Stimulated activated CD4-positive, alpha-beta T cell treated with anti-CD3 and anti-CD28 coated beads, Interleukin-15, amount 100 ng/mL, for 48 hours (primary cell): Measurements from ENCODE around the gene HOXC11.

ENCODE experiments used
- DNase-seq, 2 donors: peaks; one replicate each; pipeline ENCODE4 v3.0.0-alpha.2; 2020; ENCODE audit warnings: low read depth in 2 of 2

The HOXC11 gene

GRCh38 chr12:53956914-53957536 is 15.9 kb upstream of the HOXC11 start:
- no peak for DNase-seq

DNA sequence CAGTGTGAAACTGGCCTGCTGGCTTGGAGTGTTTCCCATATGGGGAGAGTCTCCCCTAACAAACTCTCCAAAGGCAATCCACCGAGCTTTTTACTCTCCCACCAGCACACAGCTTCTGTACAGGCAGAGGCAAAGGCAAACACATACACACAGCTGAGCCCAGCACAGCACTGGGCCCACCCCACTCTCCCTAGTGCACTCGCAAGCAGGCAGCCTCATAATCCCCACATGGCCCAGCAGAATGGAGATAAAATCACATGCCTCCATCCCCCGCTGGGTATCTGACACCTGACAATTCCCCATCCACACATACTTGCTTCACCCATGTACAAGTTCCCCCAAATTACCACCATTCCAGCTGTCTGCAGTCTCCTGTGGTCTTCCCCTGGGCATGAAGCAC is 14.8 kb upstream of the HOXC11 start:
- DNase-seq, result no peak

GRCh38 chr12:53959314-53959713 is 13.6 kb upstream of the HOXC11 start:
- DNase-seq, result no peak

DNA sequence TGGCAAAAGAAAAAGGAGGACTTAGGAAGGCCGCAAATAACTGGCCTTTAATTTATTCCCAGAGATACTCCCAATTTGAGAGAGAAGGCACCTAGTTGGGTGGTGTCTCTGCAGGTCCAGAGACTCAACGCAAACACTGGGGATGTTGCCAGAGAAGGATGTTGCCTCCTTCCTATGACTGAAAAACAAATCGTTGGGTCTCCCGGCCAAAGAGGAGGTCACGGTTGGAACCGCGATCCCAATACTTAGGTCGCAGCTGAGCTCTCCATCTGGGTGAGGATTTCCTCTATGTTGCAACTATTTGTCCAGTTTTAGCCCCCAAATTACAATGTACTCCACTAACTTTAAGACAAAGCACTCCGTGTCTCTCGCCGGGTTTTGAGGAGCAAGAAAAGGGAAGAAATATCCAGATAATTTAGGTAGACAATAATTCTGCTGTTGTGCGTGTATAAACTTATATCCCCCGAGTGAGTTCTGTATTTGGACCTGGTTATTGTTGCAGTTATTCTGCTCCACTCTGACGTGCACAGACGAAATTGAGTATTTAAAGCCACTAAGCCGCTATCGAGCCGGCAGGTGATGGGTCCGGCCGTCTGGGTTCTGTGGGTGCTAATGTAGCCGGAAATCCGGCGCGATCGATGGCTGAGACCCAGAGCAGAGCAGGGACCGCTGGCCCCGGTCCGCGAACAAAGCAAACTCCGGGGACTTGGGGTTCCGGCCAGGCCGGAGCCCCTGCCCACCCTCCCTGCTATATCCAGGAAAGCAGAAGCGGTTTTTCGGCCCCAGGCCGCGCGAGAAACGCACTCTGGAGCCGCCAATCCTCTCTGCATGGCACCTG is 12.5 kb upstream of the HOXC11 start:
- DNase-seq, result no peak

DNA sequence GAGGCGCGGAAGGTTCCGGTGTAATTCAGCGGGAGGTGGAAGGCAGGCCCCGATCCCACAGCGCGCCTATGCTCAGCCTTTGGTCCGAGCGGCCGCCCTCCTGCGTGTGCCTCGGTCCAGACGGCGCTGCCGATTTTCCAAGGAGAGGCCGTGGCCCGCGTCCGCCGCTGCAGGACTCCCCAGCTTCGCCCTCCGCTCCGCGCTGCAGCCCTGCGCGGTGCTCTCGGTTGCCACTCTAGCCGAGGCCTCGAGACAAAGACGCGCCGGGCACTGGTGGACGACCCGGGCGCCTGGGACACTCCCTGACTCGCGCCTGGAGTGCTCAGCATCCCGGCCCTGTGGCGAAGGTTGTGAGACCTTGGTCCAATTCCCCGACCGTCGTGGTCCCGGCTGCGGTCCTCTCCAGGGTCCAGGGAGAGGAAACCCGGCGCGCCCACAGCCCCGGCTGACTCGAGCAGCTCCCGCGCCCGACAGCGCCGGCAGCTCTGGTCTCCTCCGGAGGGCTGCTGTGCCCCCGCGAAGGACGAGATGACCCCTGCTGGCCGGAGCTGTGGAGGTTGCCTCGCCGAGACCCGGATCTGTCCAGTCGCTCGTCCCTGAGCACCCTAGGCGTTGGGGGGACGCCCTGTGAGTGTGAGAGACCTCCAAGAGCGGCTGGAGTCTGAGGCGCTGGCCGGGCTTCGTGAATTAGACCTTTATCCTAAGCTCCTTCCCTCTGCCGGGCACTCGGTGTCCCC is 11.7 kb upstream of the HOXC11 start:
- no peak for DNase-seq

DNA sequence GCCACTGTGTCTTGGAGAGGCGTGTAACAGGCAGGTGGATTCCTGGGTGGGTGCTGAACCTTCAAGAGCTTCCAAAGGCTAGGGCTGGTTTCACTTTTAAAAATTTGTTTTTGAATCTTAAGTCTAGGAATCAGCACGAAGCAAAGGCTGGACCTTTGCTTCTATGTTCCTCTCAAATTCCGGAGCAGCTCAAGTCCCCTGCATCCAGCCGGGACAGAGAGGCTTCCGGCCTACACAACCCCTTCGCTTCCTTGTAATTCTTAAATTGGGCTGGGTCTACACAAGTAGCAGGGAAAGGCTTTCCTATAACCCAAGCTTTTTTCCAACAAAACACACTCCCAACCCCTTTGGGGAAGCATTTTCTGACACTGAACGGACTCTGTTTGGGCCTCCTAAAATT is 9.9 kb upstream of the HOXC11 start:
- no peak for DNase-seq

DNA sequence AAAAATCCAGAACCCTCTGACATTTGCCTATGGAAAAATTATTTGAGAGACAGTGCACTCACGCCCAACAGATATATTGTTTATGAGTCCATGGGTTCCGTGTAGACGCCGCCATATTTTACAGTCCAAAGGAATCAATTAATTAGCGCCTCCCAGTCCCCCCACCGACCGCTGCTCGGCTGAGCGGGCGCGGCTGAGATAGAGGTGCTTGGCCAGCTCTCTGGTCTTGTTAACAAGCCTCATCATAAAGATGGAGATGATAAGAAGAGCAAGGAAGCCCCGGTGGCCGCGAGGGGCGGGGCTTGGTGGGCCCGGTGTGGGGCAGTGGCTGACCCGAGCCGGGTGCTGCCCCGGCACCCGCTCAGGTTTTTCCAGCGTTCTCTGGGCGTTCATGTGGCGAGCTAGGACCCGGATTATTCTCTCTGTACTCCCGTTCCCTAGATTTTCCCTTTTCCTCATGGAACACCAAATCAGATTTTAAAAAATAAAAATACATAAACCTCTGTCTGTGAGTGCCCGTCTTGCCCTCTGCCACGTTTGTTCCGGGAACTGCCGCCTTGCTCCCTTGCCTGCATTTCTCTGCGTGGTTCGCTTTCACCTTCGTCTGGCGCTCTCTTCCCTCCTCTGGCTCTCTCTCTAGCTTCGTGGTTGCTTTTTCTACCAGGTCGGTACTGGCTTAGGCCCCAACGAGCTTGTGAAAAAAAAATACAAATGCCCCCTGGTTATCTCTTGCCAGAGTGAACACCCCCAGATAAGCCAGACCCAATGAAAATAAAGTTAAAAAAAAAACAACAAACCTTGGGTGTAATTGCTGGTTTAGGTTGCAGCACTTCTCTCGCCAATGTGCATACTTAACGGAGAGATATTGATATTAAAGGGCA is 9.3 kb upstream of the HOXC11 start:
- DNase-seq, result no peak

DNA sequence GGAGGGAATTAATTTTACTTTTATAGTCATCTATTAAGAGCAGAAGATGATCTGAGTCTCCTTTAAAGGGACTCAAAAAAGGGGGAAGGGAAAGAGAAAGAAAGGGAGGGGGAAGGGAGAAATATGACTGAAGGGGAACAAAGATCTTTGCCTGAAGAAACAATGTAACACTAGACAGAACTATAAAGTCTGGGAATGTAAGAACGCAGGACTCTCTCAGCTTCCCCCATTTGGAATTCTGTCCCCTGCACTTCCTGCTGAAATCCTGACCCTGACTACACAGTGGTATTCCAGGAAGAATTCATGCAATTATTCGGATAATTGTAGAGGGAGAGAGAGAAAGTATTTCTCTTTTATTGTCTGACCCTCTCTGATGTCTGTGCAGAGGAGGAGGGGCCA is 8.6 kb upstream of the HOXC11 start:
- DNase-seq, result no peak

DNA sequence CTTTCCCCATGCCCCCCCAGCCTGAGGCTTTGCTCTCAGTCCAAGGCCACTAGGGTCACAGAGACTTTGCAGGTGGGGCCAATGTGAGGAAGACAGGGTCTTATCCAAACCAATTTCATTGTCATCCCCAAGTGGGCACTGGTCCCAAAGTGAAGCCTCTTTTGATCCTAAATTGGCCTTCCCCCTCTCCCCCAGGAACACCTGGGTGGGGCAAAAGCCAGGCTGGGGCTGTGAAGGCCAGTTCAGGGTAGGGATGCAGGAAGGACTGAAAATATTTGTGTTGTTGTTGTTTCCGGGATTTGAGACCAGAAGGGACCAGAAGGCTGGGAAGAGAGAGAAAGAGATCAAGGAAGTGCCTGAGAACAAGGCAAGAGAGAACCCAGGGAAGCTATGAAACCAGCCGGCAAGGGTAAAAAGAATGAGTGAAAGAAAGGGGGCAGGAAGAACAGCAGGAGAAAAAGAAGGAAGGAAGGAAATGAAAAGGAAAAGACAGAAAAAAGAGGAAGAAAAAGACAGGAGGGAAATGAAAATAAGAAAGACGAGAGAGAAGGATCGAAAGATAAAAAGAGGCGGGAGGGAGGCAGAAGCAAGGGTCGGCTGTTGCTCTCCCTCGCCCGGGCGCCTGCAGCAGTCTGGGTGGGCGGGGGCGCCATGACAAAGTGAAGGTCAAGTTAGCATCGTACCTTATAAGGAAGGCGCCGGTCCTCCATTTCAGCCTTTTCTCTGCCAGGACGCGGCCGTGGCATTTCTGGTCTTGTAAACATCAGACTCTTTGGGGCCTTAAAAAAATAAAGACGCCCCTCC is 7.4 kb upstream of the HOXC11 start:
- no peak for DNase-seq

DNA sequence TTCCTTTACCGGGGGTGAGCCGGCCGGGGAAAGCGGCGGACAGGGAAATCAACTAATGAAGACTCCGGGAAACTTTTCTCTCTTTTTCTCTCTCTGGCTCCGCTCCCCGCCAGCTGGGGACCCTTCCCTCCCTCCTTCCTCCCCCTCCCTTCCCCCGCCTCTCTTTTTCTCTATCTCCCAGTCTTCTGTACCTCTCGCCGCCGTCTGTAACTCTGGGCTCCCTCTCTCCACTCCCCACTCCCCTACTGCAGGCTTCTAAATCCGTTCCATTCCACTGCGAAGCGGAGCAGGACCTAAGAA is 6.9 kb upstream of the HOXC11 start:
- DNase-seq, result no peak

- no peak for DNase-seq
These were observed 6.4 kb upstream of the HOXC11 start for GRCh38 chr12:53966385-53967133.

DNA sequence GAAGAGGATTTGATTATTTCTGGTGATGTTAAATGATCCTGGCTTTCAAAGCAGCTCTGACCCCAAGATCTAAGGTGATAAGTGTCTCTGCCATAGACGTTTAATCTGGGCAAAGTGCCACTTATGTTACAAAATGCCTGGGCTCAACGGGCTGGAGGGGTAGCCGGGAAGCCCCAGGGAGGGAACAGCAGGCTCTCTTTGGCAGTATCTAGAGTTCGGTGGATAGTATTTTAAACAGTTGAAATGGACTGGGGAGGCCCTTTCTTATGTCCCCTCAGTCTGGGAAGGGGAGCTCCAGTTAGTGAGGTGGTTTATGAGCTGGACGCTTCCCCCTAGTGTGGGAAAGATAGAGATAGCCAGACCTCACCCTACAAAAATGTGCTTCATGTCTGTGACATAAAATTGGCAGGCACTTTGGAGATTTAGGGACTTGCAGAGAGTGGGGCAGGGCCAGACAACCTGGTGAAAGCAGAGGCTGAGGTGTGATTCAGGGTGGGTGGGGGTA is 5.5 kb upstream of the HOXC11 start:
- DNase-seq, result no peak

DNA sequence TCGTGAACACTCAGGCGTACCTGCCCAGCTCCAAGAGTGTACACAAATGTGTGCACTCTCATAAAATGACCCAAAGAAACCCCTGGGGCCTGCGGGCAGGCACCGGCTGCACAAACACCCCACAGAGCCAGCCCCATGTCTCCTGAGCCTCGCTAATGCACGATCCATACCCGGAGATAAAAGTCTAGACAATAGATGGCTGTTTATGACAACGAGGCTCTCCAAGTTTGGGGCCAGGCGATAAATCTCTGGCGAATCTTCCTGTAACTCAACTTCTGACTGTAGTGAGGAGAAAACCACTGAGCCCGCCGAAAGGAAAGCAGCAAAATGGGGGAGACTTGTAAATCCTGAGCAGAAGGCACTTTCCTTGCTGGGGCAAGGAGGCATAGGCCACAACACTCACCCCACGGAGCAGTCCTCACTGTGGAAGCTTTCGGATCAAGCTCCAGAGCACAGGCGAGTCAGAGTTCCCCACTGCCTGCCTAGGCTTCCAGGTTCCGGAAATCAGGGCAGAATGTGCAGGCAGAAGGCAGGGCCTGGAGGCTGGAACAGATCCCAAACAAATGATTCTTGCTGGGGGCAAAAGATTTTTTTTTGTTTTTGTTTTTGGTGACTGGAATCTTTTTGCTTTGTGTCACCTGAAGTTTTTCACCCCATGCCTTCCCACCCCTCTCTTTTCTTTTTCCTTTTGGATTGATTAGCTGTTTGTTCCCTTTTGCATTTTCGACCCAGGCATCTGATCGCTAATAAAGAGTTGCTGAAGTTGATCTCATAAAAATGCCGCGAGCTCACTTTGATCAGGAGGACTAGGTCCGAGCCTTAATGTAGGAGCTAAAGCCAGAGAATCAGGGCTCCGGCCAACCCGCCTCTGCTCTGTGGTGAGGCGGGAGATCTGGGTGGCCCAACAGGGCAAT is 4.5 kb upstream of the HOXC11 start:
- no peak for DNase-seq

- no peak for DNase-seq
These were observed 3.2 kb upstream of the HOXC11 start for GRCh38 chr12:53969588-53970259.

- DNase-seq, result no peak
These were observed 2.5 kb upstream of the HOXC11 start for GRCh38 chr12:53970451-53970850.

DNA sequence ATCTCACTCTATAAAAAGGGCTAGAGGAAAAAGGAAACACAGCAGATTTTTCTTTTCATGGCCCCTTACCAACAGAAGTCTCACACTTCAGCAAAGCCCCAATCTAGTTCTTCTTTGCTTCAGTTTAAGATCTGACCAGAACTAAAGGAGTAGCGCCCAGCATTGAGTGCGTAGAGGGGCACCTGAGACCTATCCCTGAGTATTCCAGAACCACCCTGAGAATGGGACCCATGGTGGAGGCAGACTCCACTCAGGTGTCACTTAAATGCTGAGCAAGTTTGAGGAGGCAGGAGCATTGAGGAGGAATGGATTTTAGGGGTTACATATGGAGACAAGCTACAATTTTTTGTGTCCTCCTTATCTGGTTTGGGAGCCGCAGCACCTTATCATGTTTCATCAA is 1.8 kb upstream of the HOXC11 start:
- DNase-seq, result no peak

- DNase-seq, result no peak
These were observed 1.2 kb upstream of the HOXC11 start for GRCh38 chr12:53971686-53972085.

GRCh38 chr12:53972152-53972702 is 699 bp upstream of the HOXC11 start:
- no peak for DNase-seq
